Measurements from ENCODE around the gene BID.

The BID gene

GRCh38 chr22:17817511-17818065 is 43.3 kb upstream of the BID start:
- TF ChIP-seq CTCF (IDR thresholded peaks at IDR 0.05; ENCODE audit: extremely low read depth, missing control alignments) = no peak
- no peak for DNase-seq (ENCODE audit: low spot score)

- TF ChIP-seq CTCF (IDR thresholded peaks at IDR 0.05; ENCODE audit: extremely low read depth, missing control alignments) = no peak
- no peak for DNase-seq (ENCODE audit: low spot score)
Observed at GRCh38 chr22:17817079-17817478, 42.8 kb upstream of the BID start.

GRCh38 chr22:17816649-17817048 is 42.4 kb upstream of the BID start:
- no peak for DNase-seq (ENCODE audit: low spot score)
- no peak for TF ChIP-seq CTCF (IDR thresholded peaks at IDR 0.05; ENCODE audit: extremely low read depth, missing control alignments)

GRCh38 chr22:17815703-17816254 is 41.5 kb upstream of the BID start:
- DNase-seq (ENCODE audit: low spot score) = no peak
- TF ChIP-seq CTCF (IDR thresholded peaks at IDR 0.05; ENCODE audit: extremely low read depth, missing control alignments) = no peak

GRCh38 chr22:17814830-17815229 is 40.6 kb upstream of the BID start:
- no peak for TF ChIP-seq CTCF (IDR thresholded peaks at IDR 0.05; ENCODE audit: extremely low read depth, missing control alignments)
- DNase-seq (ENCODE audit: low spot score) = no peak

- no peak for TF ChIP-seq CTCF (IDR thresholded peaks at IDR 0.05; ENCODE audit: extremely low read depth, missing control alignments)
- DNase-seq (ENCODE audit: low spot score) = no peak
Observed at GRCh38 chr22:17814084-17814483, 39.8 kb upstream of the BID start.

- DNase-seq (ENCODE audit: low spot score) = no peak
- TF ChIP-seq CTCF (IDR thresholded peaks at IDR 0.05; ENCODE audit: extremely low read depth, missing control alignments) = no peak
Observed at GRCh38 chr22:17811119-17811518, 36.9 kb upstream of the BID start.

Measured in GM20000 (cell line).